HG03039 (cell line): Measurements from ENCODE around the gene VWA2.

Experiments used
- ATAC-seq: cut with Tn5 transposase; IDR thresholded peaks from one replicate; pipeline ENCODE4 v1.9.1; 2021; ENCODE audit warnings: mild to moderate bottlenecking, moderate library complexity; ENCODE audit not compliant: unreplicated experiment

Gene VWA2

GRCh38 chr10:114246679-114247305, 7.7 kb downstream of the VWA2 start:
- no peak for ATAC-seq

DNA sequence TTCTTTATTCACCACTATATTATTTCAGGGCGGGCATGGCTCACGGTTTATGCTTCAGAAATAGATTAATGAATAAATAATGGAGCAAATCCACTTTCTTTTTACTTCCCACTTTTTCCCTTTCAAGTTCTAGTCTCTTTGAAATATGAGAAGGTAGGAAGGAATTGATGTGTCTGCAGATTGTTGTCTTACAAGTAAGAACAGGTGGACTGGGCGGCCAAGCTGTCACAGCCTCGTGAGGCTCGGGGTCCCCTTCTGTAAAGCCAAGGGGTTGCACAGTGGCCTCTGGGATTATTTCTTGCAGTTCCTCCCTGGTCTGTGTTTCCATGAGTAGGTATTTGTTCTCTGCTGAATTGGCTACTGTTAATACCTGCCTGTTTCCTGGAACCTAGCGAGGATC, 11.2 kb downstream of the VWA2 start:
- no peak for ATAC-seq

DNA sequence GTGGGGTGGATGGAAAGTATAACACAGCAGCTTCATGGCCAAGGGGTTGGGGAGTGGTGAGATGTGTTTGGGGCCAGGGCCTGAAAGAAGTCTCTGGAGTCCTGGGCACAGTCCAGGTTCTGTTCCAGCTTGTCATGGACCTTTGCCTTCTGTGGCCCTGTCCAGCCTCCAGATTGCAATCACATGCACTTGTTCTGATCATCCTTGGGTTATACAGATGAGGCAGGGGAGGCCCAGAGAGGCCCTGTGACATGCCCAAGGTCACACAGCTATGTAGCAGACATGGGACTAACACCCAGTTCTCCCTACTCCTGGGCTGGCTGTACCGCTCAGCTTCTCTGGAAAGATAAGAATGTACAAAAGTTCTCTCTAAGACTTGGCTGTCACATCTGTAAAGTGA, 11.7 kb downstream of the VWA2 start:
- no peak for ATAC-seq

GRCh38 chr10:114252092-114252491, 13.0 kb downstream of the VWA2 start:
- ATAC-seq: no peak

DNA sequence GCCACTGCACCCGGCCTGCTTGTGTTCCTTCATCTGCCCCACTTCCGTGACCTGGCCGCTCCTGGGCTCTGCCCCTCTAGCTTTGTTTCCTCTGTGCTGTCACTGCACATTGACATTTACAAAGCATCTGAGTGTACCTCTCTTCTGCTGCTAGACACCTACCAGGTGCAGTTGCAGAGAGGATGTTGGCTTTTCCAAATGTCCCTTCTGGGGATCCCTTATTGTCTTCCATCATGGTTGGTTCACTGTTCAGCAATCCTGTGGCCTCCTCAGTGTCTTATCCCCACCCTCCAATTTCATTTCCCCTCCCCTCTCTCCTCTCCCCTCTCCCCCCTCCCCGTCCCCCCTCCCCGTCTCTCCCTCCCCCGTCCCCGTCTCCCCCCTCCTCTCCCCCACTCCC, 13.8 kb downstream of the VWA2 start:
- no peak for ATAC-seq

- ATAC-seq: no peak
These were observed 16.2 kb downstream of the VWA2 start for GRCh38 chr10:114255227-114255626.

- no peak for ATAC-seq
These were observed 17.1 kb downstream of the VWA2 start for GRCh38 chr10:114256008-114256765.

GRCh38 chr10:114256822-114257221, 17.8 kb downstream of the VWA2 start:
- no peak for ATAC-seq

- ATAC-seq: no peak
These were observed 18.4 kb downstream of the VWA2 start for GRCh38 chr10:114257498-114257897.

DNA sequence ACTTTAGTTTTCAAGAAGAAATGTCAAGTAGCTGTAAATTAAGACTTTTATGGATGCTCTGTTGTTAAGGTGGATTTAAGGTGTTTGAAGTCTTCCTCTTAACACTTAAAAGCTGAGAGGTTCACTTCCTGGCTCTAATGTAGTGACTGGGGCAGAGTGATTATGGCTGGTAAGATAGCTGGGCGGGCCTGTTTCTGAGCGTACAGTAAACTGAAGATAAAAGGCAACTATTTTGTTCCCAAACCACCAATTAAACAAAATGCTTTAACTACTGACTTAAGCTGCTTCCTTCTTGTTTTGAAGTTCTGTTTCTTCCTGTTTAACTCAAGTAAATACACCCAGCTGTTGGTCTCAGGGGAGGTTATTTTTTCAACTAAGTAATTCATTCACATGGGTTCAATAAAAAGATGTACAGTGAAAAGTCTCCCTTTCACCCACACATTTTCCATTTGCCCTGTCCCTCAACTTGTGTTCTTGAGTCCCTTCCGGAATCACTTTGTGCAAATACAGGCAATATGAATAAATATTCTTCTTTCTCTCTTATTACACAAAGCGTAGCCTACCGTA, 19.3 kb downstream of the VWA2 start:
- ATAC-seq: no peak

- no peak for ATAC-seq
These were observed 20.8 kb downstream of the VWA2 start for GRCh38 chr10:114259824-114260223.

DNA sequence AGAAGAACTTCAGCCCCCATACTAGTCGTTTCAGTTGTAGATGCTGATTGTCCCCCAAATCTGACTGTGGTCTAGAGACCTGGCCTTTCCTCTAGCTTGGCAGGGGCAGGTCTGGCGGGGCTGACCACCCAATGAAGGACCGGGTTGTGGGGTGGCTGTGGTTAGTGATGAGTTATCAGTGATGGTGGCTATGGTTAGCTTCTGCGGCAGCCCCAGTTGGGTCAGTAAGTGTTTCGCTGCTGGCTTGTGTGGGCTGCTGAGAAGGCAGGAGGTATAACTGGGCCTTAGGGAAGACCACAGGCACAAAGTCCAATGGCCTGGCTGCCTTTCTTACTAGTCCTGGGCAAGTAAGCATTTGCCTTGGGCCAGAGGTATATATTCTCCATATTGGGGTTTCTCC, 21.3 kb downstream of the VWA2 start:
- ATAC-seq: no peak

DNA sequence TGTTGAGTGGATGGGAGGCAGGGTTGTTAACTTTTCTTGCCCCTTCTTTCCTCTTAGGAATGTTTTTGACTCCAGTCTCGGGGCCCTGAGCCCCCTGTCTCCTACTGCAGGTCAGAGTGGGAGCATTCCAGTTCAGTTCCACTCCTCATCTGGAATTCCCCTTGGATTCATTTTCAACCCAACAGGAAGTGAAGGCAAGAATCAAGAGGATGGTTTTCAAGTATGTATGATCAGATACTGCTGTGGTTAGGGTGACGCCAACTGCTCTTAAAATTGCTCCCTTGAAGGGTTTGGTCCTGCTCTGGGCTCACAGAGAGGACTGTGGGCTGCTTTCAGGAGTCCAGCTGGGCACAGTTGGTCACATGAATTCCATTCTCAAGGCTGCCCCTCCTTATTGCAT, 22.0 kb downstream of the VWA2 start:
- ATAC-seq: no peak

DNA sequence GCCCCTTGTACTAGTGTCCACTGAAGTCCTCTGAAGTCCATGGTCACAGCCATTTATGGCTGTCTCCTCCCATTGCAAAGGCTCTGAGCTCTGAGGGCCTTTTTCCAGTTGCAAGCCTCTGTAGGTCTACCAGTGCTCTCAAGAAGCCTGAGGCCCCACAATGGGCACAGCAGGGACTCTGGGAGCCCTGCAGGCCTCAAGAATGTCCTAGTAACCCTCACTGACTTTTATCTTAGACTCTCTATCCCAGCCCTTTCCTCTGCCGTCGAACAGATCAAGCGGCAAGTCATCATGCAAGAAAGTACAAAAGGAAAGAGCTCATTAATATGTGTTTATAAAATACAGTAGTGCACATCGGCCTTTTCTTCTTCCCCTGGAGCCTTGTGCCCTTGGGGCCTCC, 23.4 kb downstream of the VWA2 start:
- no peak for ATAC-seq

DNA sequence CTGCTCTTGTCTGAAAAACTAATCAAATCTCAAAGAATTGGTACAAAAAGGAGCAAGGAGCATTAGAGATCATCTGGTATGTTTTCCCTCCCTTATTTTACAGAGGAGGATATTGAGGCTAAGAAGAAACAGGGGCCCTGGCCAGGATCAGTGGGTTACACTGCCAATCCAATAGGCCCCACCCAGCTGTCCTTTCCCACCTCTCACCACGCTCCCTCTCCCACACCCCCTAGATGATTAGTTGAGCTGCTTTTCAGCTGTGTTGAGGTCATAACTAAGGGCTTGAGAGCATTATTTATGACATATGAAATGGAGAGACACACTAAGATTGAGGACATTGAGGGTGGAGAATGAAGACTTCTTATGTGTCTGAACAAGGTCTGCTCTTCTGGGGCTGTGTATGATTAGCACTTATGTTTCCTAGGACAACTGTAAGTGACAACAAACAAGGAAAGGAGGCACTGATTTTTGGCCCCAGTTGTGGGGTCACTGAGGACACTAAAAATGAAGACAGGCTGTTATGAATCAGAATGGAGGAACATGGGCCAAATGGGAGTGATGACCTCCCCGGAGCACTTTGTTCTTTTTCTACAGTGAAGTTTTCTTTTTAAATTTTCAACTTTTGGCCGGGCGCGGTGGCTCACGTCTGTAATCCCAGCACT, 26.5 kb downstream of the VWA2 start:
- no peak for ATAC-seq

GRCh38 chr10:114266521-114266920, 27.5 kb downstream of the VWA2 start:
- no peak for ATAC-seq

- no peak for ATAC-seq
These were observed 32.2 kb downstream of the VWA2 start for GRCh38 chr10:114271075-114271778.

GRCh38 chr10:114271779-114272167, 32.7 kb downstream of the VWA2 start:
- ATAC-seq: no peak

DNA sequence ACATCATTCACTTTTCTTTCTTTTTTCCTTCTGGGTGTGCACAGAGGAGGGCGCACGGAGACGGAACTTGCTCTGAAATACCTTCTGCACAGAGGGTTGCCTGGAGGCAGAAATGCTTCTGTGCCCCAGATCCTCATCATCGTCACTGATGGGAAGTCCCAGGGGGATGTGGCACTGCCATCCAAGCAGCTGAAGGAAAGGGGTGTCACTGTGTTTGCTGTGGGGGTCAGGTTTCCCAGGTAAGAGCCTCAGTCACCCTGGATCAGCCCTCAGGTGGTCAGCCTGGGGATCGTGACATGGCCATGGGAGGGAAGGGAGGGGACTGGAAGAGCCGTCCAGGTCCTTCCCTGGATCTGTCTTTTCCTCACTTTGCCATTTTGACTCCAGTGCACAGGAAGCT, 33.6 kb downstream of the VWA2 start:
- ATAC-seq: no peak

GRCh38 chr10:114273910-114274309, 34.9 kb downstream of the VWA2 start:
- no peak for ATAC-seq
